RWPE1 (cell line): Measurements from ENCODE around the gene PALD1.

Experiments
- CTCF ChIA-PET: fragments of 350-600 bp; sonication (Branson Sonifier 250); formaldehyde crosslinking; extraction: SDS; loops from one replicate; lab custom pipeline; 2021; lab: Yijun Ruan, JAX
- POLR2A ChIA-PET: fragments of 400-600 bp; formaldehyde crosslinking; extraction: SDS; loops from one replicate; lab custom pipeline; 2020; ENCODE audit warnings: antibody characterized with exemption; ENCODE audit not compliant: low non-redundant PET; lab: Yijun Ruan, JAX
- DNase-seq: peaks from one replicate; pipeline ENCODE4 v3.0.0; 2012; ENCODE audit warnings: low spot score
- H3K27ac ChIP-seq: fragments of 450-650 bp; 2 replicates; pipeline ENCODE4 v1.5.1; 2017
- TF ChIP-seq, protein P1 (sequence below): fragments of 450-650 bp; conservative IDR thresholded peaks from 2 replicates; pipeline ENCODE4 v1.5.1; 2017; ENCODE audit warnings: low read depth, mild to moderate bottlenecking

PALD1 gene

DNA sequence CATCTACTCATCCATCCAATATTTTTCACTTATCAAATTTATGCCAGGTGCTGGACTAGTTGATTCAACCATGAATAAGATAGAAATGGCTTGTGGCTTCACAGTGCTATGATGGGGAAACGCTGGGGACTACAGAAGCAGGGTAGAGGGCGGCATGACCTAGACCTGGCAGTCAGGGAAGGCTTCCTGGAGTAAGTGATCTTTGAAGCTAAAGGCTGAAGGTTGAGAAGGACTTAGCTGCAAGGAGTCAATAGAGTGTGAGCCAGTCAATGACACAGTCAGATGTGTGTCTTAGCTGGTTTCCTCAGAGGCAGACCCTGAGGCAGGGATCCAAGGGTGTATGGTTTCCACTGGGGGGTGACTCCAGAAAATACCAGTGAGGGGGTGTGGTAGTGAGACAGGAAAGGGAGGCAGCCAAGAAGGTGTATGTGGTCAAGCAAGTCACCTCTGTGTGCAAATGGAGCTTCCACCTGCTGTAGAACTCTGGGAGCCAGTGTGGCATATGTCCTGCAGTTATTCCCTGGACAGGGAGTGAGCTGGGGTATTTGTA, 113.7 kb downstream of the PALD1 start:
- POLR2A ChIA-PET = no interaction called here
- TF ChIP-seq, protein P1, sequence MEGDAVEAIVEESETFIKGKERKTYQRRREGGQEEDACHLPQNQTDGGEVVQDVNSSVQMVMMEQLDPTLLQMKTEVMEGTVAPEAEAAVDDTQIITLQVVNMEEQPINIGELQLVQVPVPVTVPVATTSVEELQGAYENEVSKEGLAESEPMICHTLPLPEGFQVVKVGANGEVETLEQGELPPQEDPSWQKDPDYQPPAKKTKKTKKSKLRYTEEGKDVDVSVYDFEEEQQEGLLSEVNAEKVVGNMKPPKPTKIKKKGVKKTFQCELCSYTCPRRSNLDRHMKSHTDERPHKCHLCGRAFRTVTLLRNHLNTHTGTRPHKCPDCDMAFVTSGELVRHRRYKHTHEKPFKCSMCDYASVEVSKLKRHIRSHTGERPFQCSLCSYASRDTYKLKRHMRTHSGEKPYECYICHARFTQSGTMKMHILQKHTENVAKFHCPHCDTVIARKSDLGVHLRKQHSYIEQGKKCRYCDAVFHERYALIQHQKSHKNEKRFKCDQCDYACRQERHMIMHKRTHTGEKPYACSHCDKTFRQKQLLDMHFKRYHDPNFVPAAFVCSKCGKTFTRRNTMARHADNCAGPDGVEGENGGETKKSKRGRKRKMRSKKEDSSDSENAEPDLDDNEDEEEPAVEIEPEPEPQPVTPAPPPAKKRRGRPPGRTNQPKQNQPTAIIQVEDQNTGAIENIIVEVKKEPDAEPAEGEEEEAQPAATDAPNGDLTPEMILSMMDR = no peak
- CTCF ChIA-PET = interaction anchor here (0.6 kb wide), 1 partner anchor 434 kb away, joined by 5 read pairs; no protein-coding TSS in a partner anchor
- DNase-seq = no peak
- H3K27ac ChIP-seq = no peak overlapping the region

DNA sequence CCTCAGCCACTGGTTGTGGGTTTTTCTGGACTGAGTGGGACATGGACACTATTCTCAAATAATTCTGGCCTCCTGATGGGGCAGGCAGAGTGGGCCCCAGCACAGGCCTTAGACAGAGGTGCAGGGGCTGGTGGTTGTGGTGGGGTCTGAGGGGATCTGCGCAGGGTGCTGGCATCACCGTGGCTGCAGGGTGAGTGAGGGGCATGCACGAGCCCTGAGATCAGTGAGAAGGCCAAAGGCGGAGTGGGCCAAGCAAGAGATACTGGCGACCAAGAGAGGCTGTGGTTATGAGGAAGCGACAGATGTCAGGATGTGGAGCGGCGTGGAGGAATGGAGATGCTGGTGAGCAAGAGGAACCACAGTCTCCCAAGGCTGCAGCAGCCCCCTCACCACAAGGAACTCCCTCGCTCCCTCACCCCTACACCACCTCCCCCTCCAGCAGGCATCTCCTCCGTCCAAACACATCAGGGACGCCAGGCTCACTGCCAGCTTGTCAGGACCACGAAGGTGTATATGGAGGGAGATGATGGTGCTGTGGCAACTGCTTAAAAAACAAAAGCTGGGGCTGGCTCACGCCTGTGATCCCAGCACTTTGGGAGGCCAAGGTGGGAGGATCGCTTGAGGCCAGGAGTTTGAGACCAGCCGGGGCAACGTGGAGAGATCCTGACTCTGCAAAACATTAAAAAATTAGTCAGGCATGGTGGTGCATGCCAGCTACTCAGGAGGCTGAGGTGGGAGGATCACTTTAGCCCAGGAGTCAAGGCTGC, 114.4 kb downstream of the PALD1 start:
- H3K27ac ChIP-seq = no peak overlapping the region
- POLR2A ChIA-PET = no interaction called here
- TF ChIP-seq, protein P1 = no peak
- DNase-seq = no peak
- CTCF ChIA-PET = interaction anchor here (0.6 kb wide), 1 partner anchor 433 kb away, joined by 5 read pairs; no protein-coding TSS in a partner anchor

DNA sequence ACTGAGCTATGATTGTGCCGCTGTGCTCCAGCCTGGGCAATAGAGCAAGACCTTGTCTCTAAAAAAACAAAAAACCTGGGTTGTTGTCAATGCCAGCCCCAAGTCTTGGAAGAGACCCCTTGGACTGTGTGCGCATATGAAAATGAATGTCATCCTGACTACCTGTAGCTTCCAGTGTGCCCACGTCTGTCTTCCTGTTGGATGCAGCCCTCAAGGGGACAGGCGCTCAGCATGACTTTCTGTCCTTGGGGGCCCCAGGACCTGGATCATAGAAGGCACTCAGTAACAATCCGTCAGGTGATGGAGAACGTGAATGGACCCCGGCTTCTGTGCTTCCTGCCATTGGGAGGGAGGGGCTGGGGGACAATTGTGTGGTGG, 114.9 kb downstream of the PALD1 start:
- no peak overlapping the region for H3K27ac ChIP-seq
- CTCF ChIA-PET = no interaction called here
- DNase-seq = no peak
- POLR2A ChIA-PET = no interaction called here
- TF ChIP-seq, protein P1 = no peak

DNA sequence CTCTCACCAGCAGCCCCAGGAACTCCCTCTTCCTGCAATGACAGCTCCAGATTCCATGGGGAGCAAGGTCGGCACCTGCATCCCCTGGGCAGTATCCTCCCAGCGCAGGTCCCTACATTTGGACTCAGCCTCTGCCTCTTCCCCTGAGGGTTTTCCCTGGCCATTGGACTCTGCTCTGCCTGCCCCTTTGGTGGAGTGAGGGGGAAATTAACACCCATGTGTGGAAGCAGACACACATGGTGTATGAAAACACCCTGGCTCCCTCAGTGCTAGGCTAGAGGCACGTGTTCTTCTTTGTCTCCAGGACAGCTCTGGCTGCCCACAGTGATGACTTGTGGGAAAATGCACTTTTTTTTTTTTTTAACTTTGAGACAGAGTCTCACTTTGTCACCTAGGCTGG, 115.6 kb downstream of the PALD1 start:
- no peak overlapping the region for H3K27ac ChIP-seq
- POLR2A ChIA-PET = interaction anchor here (0.7 kb wide), 1 partner anchor 12 kb away, joined by 3 read pairs; no protein-coding TSS in a partner anchor
- DNase-seq = no peak
- CTCF ChIA-PET = no interaction called here
- TF ChIP-seq, protein P1 = no peak

DNA sequence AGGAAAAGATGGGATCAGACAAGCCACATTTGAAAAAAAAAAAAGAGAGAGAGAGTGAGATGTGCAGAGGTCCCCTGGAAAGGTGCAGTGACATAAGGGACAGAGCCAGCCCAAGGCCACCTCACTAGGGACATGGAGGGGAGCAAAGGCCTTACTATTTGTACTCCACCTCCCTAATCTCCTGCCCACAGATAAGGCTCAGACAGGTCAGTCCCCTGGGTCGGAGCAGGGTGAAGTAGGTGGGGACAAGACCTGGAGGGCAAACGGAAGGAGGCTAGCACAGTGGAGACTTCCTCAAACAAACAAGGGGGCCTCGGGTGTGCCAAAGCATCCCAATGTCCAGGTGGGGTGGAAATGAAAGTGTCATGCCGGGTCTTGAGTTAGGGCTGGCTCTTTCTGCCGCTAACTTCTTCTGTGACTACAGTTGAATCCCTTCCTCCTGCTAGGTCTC, 117.0 kb downstream of the PALD1 start:
- DNase-seq = no peak
- H3K27ac ChIP-seq = no peak overlapping the region
- POLR2A ChIA-PET = no interaction called here
- TF ChIP-seq, protein P1 = no peak
- CTCF ChIA-PET = interaction anchor here (0.6 kb wide), 1 partner anchor 26 kb away, joined by 3 read pairs; no protein-coding TSS in a partner anchor

DNA sequence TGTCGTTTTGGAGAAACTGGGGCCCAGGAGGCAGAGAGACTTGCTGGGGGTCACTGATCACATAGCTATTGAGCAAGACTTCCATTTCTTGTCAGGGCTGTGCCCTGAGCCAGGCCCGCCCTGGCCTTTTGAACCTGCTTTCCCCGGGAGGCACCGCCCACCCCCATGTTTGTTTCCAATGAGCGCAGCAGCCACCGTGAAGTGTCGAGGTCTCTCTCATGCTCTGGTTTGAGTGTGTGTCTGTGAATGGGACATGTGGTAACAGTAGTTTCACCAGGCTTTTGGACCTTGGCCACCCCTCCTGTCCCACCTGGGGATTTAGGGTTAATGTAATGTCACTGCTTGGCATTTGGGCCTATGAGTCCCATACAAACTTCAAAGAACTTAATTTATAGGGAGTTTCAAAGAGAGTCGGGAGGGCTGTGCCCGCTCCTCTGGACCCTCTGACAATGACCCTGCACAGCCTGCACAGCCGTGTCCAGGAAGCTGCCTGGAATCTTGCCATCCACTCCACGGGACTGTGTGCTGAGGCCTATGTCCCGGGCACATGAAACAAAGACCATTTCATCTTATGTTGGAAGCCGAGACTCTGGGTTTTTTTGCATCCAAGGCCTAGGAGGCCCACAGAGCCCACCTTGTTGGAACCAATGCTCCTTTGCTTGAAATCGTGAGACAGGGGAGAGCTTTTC, 117.7 kb downstream of the PALD1 start:
- H3K27ac ChIP-seq = no peak overlapping the region
- DNase-seq = no peak
- CTCF ChIA-PET = no interaction called here
- TF ChIP-seq, protein P1 = no peak
- POLR2A ChIA-PET = no interaction called here
